Endothelial cell of umbilical vein (primary cell): ENCODE measurements around the gene RABL6. TPM values are rescaled to one million over a fixed set of nuclear protein-coding genes. Genes with fewer than 3 reads are reported as not detected.

Experiments
- BruUV-seq: library from RNA; stranded (reverse); fragments of 400-500 nt; replicated peaks from 2 replicates; lab custom pipeline; 2021; lab: Mats Ljungman, UMichigan
- CTCF ChIA-PET: fragments of 300-600, 350-600 bp; sonication (Branson Sonifier 250); formaldehyde crosslinking; loops from one replicate; lab custom pipeline; 2021; ENCODE audit warnings: antibody characterized with exemption, inconsistent platforms; lab: Charles Lee
- POLR2A ChIA-PET: fragments of 300-600, 350-600 bp; sonication (Branson Sonifier 250); formaldehyde crosslinking; loops from one replicate; lab custom pipeline; 2021; ENCODE audit warnings: antibody characterized with exemption, inconsistent platforms; lab: Charles Lee
- DNase-seq: peaks from one replicate; pipeline ENCODE4 v3.0.0-alpha.2; 2011; ENCODE audit warnings: low read depth, low spot score
- FAIRE-seq: peaks from 2 replicates; lab custom pipeline; 2011; peaks lifted over from hg19 to GRCh38; lab: Jason Lieb, UNC
- H2AFZ ChIP-seq: 2 replicates; pipeline ENCODE4 v1.6.0; 2012; ENCODE audit warnings: low read depth, low read length, control low read depth, inconsistent platforms
- H3K27ac ChIP-seq: 2 replicates; pipeline ENCODE4 v1.5.1; 2011; ENCODE audit warnings: low read depth, mild to moderate bottlenecking, control low read depth, low read length, moderate library complexity; ENCODE audit not compliant: insufficient read depth
- H3K27me3 ChIP-seq, 2 experiments: 2 replicates each; pipeline versions ENCODE4 v1.6.0 to v1.6.1; 2011; ENCODE audit warnings: low read length in 2 of 2, mixed read lengths in 1 of 2; ENCODE audit not compliant: control insufficient read depth in 2 of 2, insufficient read depth in 2 of 2
- H3K36me3 ChIP-seq, 2 experiments: 2 replicates in 1 of 2; 3 replicates in 1 of 2; pipeline ENCODE4 v1.5.1; 2011; ENCODE audit warnings: low read length in 2 of 2, mild to moderate bottlenecking in 1 of 2, moderate library complexity in 1 of 2; ENCODE audit not compliant: control insufficient read depth in 2 of 2, insufficient read depth in 2 of 2; ENCODE audit errors: extremely low read depth in 1 of 2
- H3K4me1 ChIP-seq: 3 replicates; pipeline ENCODE4 v1.5.1; 2011; ENCODE audit warnings: mild to moderate bottlenecking, low read length; ENCODE audit not compliant: control insufficient read depth, insufficient read depth; ENCODE audit errors: extremely low read depth
- H3K4me2 ChIP-seq: 2 replicates; pipeline ENCODE4 v1.6.1; 2011; ENCODE audit warnings: low read length, control low read depth, mixed read lengths; ENCODE audit not compliant: insufficient read depth
- H3K4me3 ChIP-seq, 3 experiments: fragments of 200-600 bp in 1 of 3; sonication (generic), shearing (Covaris generic) in 1 of 3; replicated peaks in 1 of 3; 2 replicates each; pipeline ENCODE4 v1.5.1; 2011 to 2016; ENCODE audit warnings: control low read depth in 3 of 3, low read length in 3 of 3, mild to moderate bottlenecking in 2 of 3, inconsistent platforms in 1 of 3, low read depth in 1 of 3, moderate library complexity in 1 of 3; ENCODE audit not compliant: insufficient read depth in 1 of 3
- H3K79me2 ChIP-seq: 2 replicates; pipeline ENCODE4 v1.6.0; 2012; ENCODE audit warnings: low read length, inconsistent platforms; ENCODE audit not compliant: control insufficient read depth, insufficient read depth
- H3K9ac ChIP-seq: replicated peaks from 2 replicates; pipeline ENCODE3; 2011; ENCODE audit warnings: low read length, control low read depth; ENCODE audit not compliant: insufficient read depth; ENCODE audit errors: extremely low read depth
- H3K9me1 ChIP-seq: replicated peaks from 3 replicates; pipeline ENCODE4 v1.6.0; 2011; ENCODE audit warnings: mild to moderate bottlenecking, low read length; ENCODE audit not compliant: control insufficient read depth, insufficient read depth; ENCODE audit errors: extremely low read depth
- H3K9me3 ChIP-seq: replicated peaks from 2 replicates; pipeline ENCODE4 v1.5.1; 2012; ENCODE audit warnings: low read length, inconsistent platforms; ENCODE audit not compliant: control insufficient read depth, insufficient read depth
- H4K20me1 ChIP-seq: replicated peaks from 2 replicates; pipeline ENCODE3; 2011; ENCODE audit warnings: mild to moderate bottlenecking, low read length; ENCODE audit not compliant: control insufficient read depth, insufficient read depth; ENCODE audit errors: extremely low read depth
- CTCF ChIP-seq, 2 donors: IDR thresholded peaks; 1 replicate in 1 of 2; 2 replicates in 1 of 2; pipeline ENCODE4 v1.5.1; 2011; ENCODE audit warnings: low read length in 2 of 2, mild to moderate bottlenecking in 2 of 2, moderate library complexity in 2 of 2, control low read depth in 1 of 2, inconsistent platforms in 1 of 2, low read depth in 1 of 2; ENCODE audit not compliant: insufficient read depth in 1 of 2; ENCODE audit errors: extremely low read depth in 1 of 2
- EZH2 ChIP-seq: IDR thresholded peaks from 2 replicates; pipeline ENCODE4 v1.6.1; 2012; ENCODE audit warnings: borderline replicate concordance, low read depth, mild to moderate bottlenecking, moderate library complexity, low read length, inconsistent platforms; ENCODE audit not compliant: severe bottlenecking
- FOS ChIP-seq: IDR thresholded peaks from 2 replicates; pipeline ENCODE4 v1.6.1; 2011; ENCODE audit warnings: mild to moderate bottlenecking, low read length, moderate library complexity, borderline replicate concordance; ENCODE audit not compliant: insufficient read depth
- GATA2 ChIP-seq: IDR thresholded peaks from 2 replicates; pipeline ENCODE4 v1.7.0; 2011; ENCODE audit warnings: low read depth, mild to moderate bottlenecking, moderate library complexity, mixed read lengths, low read length; ENCODE audit not compliant: insufficient read length, insufficient read depth
- JUN ChIP-seq: IDR thresholded peaks from 2 replicates; pipeline ENCODE4 v1.6.1; 2011; ENCODE audit warnings: borderline replicate concordance, low read depth; ENCODE audit not compliant: insufficient read length, insufficient read depth
- MAX ChIP-seq: IDR thresholded peaks from 2 replicates; pipeline ENCODE4 v1.6.1; 2011; ENCODE audit not compliant: insufficient read depth, insufficient read length
- MYC ChIP-seq: IDR thresholded peaks from one replicate; pipeline ENCODE4 v1.6.1; 2011; ENCODE audit warnings: mild to moderate bottlenecking, low read depth, low read length
- POLR2A ChIP-seq: IDR thresholded peaks from 2 replicates; pipeline ENCODE4 v1.6.1; 2012; ENCODE audit warnings: low read depth, mild to moderate bottlenecking, control low read depth, low read length
- POLR2AphosphoS5 ChIP-seq: IDR thresholded peaks from 2 replicates; pipeline ENCODE4 v1.6.1; 2012; ENCODE audit warnings: low read depth, mild to moderate bottlenecking, control low read depth, low read length, moderate library complexity; ENCODE audit not compliant: insufficient read depth
- dilution Hi-C: fragments of 300-500 bp; cut with MboI; formaldehyde crosslinking; loops from one replicate; pipeline ENCODE4 v1.15.0; 2019; ENCODE audit warnings: low sequenced_read_pairs; ENCODE audit not compliant: extremely low pct_ligation_motif_present
- intact Hi-C: fragments of 100-400 bp; cut with micrococcal nuclease; formaldehyde crosslinking; loops from one replicate; pipeline ENCODE4 v1.10.0; 2022
- polyA plus RNA-seq, 4 experiments: library from polyadenylated mRNA; depleted of rRNA in 3 of 4; stranded (reverse) in 3 of 4; unstranded in 1 of 4; fragments of >200 nt; gene quantifications; 2 replicates each; pipeline versions ENCODE4 v1.2.1 to v1.2.3, GENCODE V29; 2011 to 2012; ENCODE audit warnings: missing spikeins in 1 of 4
- total RNA-seq: library from RNA; stranded (reverse); gene quantifications from 2 replicates; pipeline ENCODE4 v1.2.3, GENCODE V29; 2021

Gene RABL6
- total and polyA plus RNA-seq, 2 donors (not counting 3 experiments of a cell fraction or from before 2014, with no cell fraction given): 60.8 to 112 TPM

GRCh38 chr9:136782452-136782851 is 25.3 kb upstream of the RABL6 start:
- no peaks in the 10 kb centered on the region for H3K4me1 ChIP-seq
- no TSS peak for BruUV-seq
- no peak overlapping the region for H3K4me3 ChIP-seq
- POLR2A ChIA-PET: no interaction called here
- CTCF ChIA-PET: no interaction called here
- FAIRE-seq: no peak
- dilution Hi-C loops (no loop called here), intact Hi-C loops (no loop called here)
- H3K9me1 ChIP-seq: no peaks in the 10 kb centered on the region
- TF ChIP-seq JUN: no peak
- no peak for TF ChIP-seq MAX
- no peak for TF ChIP-seq POLR2AphosphoS5
- no peak for TF ChIP-seq CTCF (IDR thresholded peaks at IDR 0.05; ENCODE audit: extremely low read depth in 1 of 2, insufficient read depth in 1 of 2, low read depth in 1 of 2, low read length in 2 of 2)
- TF ChIP-seq GATA2: no peak
- TF ChIP-seq EZH2: no peak
- no peak for TF ChIP-seq POLR2A
- no peak for TF ChIP-seq MYC
- no peak for TF ChIP-seq FOS
- H3K36me3 ChIP-seq: no peaks in the 10 kb centered on the region
- H3K79me2 ChIP-seq: no peaks in the 10 kb centered on the region
- H3K9me3 ChIP-seq: no peaks in the 10 kb centered on the region
- no peak for DNase-seq
- no peak overlapping the region for H3K9ac ChIP-seq
- H2AFZ ChIP-seq: no peak overlapping the region
- H3K4me2 ChIP-seq: no peak overlapping the region
- no peaks in the 10 kb centered on the region for H4K20me1 ChIP-seq
- H3K27me3 ChIP-seq: peaks cover 14 to 29% of the 10 kb centered on the region in 2 experiments
- no peak overlapping the region for H3K27ac ChIP-seq
